Neural cell (in vitro differentiated cells): ENCODE measurements around the gene LETM1. TPM values are rescaled to one million over a fixed set of nuclear protein-coding genes. Genes with fewer than 3 reads are reported as not detected.

Source experiments
- H2AFZ ChIP-seq: fragments of 200-600, 300-800 bp; sonication (generic), shearing (Covaris generic); 2 replicates; pipeline ENCODE4 v1.6.0; 2014; ENCODE audit warnings: low read depth, mild to moderate bottlenecking, antibody characterized with exemption, low read length, moderate library complexity
- H3F3A ChIP-seq: fragments of 200-600 bp; shearing (Covaris generic); 2 replicates; pipeline ENCODE4 v1.6.1; 2016; ENCODE audit warnings: mild to moderate bottlenecking, moderate library complexity, mixed read lengths, antibody characterized with exemption, low read length; ENCODE audit not compliant: insufficient read depth, poor library complexity, severe bottlenecking
- H3K27ac ChIP-seq: fragments of 200-600, 300-800 bp; sonication (generic), shearing (Covaris generic); 2 replicates; pipeline ENCODE4 v1.5.1; 2014; ENCODE audit warnings: mild to moderate bottlenecking, low read length, moderate library complexity
- H3K27me3 ChIP-seq: fragments of 300-800, 200-600 bp; sonication (generic), shearing (Covaris generic); 2 replicates; pipeline ENCODE4 v1.6.0; 2014; ENCODE audit warnings: mild to moderate bottlenecking, low read depth, low read length, moderate library complexity; ENCODE audit not compliant: insufficient read depth
- H3K36me3 ChIP-seq: fragments of 300-800, 200-600 bp; sonication (generic), shearing (Covaris generic); 2 replicates; pipeline ENCODE4 v1.5.1; 2014; ENCODE audit warnings: mild to moderate bottlenecking, antibody characterized with exemption, low read length, moderate library complexity; ENCODE audit not compliant: insufficient read depth
- H3K4me2 ChIP-seq: fragments of 300-800, 200-600 bp; sonication (generic), shearing (Covaris generic); 2 replicates; pipeline ENCODE4 v1.6.0; 2014; ENCODE audit warnings: mild to moderate bottlenecking, low read length
- H3K4me3 ChIP-seq: fragments of 300-800, 200-600 bp; sonication (generic), shearing (Covaris generic); 2 replicates; pipeline ENCODE4 v1.5.1; 2014; ENCODE audit warnings: mild to moderate bottlenecking, low read length, moderate library complexity
- H3K79me2 ChIP-seq: fragments of 200-600 bp; shearing (Covaris generic); replicated peaks from 2 replicates; pipeline ENCODE4 v1.6.0; 2014; ENCODE audit warnings: mild to moderate bottlenecking, low read length, moderate library complexity; ENCODE audit not compliant: insufficient read depth
- H3K9ac ChIP-seq: fragments of 300-800, 200-600 bp; sonication (generic), shearing (Covaris generic); 2 replicates; pipeline ENCODE4 v1.6.1; 2016; ENCODE audit warnings: mild to moderate bottlenecking, low read length, mixed read lengths
- H3K9me2 ChIP-seq: fragments of 200-600 bp; shearing (Covaris generic); 2 replicates; pipeline ENCODE4 v1.6.1; 2016; ENCODE audit warnings: mild to moderate bottlenecking, low read length, mixed read lengths; ENCODE audit not compliant: insufficient read depth
- H3K9me3 ChIP-seq: fragments of 200-600, 300-800 bp; sonication (generic), shearing (Covaris generic); 2 replicates; pipeline ENCODE4 v1.6.1; 2016; ENCODE audit warnings: mild to moderate bottlenecking, mixed run types, low read length, moderate library complexity, mixed read lengths
- H4K20me1 ChIP-seq: fragments of 200-600 bp; shearing (Covaris generic); 2 replicates; pipeline ENCODE4 v1.6.1; 2016; ENCODE audit warnings: mild to moderate bottlenecking, mixed run types; ENCODE audit not compliant: insufficient read depth
- EP300 ChIP-seq: fragments of 450-650 bp; conservative IDR thresholded peaks from 2 replicates; pipeline ENCODE4 v1.6.1; 2014; ENCODE audit warnings: antibody characterized with exemption, mild to moderate bottlenecking, moderate library complexity; ENCODE audit not compliant: poor library complexity, severe bottlenecking
- EZH2 ChIP-seq: fragments of 200-600, 300-800 bp; shearing (Covaris generic), sonication (generic); IDR thresholded peaks from 2 replicates; pipeline ENCODE4 v1.6.1; 2014; ENCODE audit warnings: antibody characterized with exemption, low read length, borderline replicate concordance, mild to moderate bottlenecking; ENCODE audit not compliant: insufficient read depth, poor library complexity, severe bottlenecking
- MXI1 ChIP-seq: fragments of 450-650 bp; conservative IDR thresholded peaks from 2 replicates; pipeline ENCODE4 v1.6.1; 2014; ENCODE audit warnings: antibody characterized with exemption, mild to moderate bottlenecking; ENCODE audit not compliant: poor library complexity, severe bottlenecking
- POLR2AphosphoS5 ChIP-seq: IDR thresholded peaks from 2 replicates; pipeline ENCODE4 v1.6.1; 2012
- RAD21 ChIP-seq: fragments of 450-650 bp; conservative IDR thresholded peaks from 2 replicates; pipeline ENCODE4 v1.6.1; 2014; ENCODE audit warnings: antibody characterized with exemption, mild to moderate bottlenecking, moderate library complexity
- SMC3 ChIP-seq: fragments of 450-650 bp; conservative IDR thresholded peaks from 2 replicates; pipeline ENCODE4 v1.6.1; 2014; ENCODE audit warnings: antibody characterized with exemption, mild to moderate bottlenecking, moderate library complexity; ENCODE audit not compliant: poor library complexity
- TAF1 ChIP-seq: IDR thresholded peaks from 2 replicates; pipeline ENCODE4 v1.6.1; 2012; ENCODE audit warnings: low read depth
- polyA plus RNA-seq: library from polyadenylated mRNA; depleted of rRNA; stranded (reverse); fragments of >200 nt; gene quantifications from 2 replicates; pipeline ENCODE4 v1.2.3, GENCODE V29; 2014
- TF ChIP-seq, protein P1 (sequence below): fragments of 450-650 bp; IDR thresholded peaks from 2 replicates; pipeline ENCODE4 v1.5.1; 2014; ENCODE audit warnings: antibody characterized with exemption, mild to moderate bottlenecking, moderate library complexity; ENCODE audit not compliant: poor library complexity, severe bottlenecking
- TF ChIP-seq, protein P2 (sequence below): IDR thresholded peaks from 2 replicates; pipeline ENCODE4 v1.6.1; 2012; ENCODE audit warnings: borderline replicate concordance

The LETM1 gene
- polyA plus RNA-seq, 1 donor from 2014 or later = 38.9 TPM

DNA sequence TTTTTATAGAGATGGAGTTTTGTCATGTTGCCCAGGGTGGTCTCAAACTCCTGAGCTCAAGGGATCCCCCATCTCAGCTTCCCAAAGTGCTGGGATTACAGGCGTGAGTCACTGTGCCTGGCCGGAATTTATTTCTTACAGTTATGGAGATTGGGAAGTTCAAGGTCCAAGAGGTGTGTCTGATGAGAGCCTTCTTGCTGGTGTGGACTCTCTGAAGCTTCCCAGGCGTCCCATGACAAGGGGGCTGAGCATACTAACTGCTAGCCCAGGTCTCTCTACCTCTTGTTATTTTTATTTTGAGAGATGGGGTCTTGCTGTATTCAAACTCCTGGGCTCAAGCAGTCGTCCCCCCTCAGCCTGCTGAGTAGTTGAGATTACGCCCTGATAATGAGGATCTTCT lies 12.3 kb upstream of the LETM1 start:
- TF ChIP-seq, protein P1, sequence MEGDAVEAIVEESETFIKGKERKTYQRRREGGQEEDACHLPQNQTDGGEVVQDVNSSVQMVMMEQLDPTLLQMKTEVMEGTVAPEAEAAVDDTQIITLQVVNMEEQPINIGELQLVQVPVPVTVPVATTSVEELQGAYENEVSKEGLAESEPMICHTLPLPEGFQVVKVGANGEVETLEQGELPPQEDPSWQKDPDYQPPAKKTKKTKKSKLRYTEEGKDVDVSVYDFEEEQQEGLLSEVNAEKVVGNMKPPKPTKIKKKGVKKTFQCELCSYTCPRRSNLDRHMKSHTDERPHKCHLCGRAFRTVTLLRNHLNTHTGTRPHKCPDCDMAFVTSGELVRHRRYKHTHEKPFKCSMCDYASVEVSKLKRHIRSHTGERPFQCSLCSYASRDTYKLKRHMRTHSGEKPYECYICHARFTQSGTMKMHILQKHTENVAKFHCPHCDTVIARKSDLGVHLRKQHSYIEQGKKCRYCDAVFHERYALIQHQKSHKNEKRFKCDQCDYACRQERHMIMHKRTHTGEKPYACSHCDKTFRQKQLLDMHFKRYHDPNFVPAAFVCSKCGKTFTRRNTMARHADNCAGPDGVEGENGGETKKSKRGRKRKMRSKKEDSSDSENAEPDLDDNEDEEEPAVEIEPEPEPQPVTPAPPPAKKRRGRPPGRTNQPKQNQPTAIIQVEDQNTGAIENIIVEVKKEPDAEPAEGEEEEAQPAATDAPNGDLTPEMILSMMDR = no peak
- TF ChIP-seq TAF1 (no peak), EP300 (no peak), SMC3 (no peak), POLR2AphosphoS5 (no peak), MXI1 (no peak), RAD21 (no peak), EZH2 (no peak)
- TF ChIP-seq, protein P2, sequence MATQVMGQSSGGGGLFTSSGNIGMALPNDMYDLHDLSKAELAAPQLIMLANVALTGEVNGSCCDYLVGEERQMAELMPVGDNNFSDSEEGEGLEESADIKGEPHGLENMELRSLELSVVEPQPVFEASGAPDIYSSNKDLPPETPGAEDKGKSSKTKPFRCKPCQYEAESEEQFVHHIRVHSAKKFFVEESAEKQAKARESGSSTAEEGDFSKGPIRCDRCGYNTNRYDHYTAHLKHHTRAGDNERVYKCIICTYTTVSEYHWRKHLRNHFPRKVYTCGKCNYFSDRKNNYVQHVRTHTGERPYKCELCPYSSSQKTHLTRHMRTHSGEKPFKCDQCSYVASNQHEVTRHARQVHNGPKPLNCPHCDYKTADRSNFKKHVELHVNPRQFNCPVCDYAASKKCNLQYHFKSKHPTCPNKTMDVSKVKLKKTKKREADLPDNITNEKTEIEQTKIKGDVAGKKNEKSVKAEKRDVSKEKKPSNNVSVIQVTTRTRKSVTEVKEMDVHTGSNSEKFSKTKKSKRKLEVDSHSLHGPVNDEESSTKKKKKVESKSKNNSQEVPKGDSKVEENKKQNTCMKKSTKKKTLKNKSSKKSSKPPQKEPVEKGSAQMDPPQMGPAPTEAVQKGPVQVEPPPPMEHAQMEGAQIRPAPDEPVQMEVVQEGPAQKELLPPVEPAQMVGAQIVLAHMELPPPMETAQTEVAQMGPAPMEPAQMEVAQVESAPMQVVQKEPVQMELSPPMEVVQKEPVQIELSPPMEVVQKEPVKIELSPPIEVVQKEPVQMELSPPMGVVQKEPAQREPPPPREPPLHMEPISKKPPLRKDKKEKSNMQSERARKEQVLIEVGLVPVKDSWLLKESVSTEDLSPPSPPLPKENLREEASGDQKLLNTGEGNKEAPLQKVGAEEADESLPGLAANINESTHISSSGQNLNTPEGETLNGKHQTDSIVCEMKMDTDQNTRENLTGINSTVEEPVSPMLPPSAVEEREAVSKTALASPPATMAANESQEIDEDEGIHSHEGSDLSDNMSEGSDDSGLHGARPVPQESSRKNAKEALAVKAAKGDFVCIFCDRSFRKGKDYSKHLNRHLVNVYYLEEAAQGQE = no peak

DNA sequence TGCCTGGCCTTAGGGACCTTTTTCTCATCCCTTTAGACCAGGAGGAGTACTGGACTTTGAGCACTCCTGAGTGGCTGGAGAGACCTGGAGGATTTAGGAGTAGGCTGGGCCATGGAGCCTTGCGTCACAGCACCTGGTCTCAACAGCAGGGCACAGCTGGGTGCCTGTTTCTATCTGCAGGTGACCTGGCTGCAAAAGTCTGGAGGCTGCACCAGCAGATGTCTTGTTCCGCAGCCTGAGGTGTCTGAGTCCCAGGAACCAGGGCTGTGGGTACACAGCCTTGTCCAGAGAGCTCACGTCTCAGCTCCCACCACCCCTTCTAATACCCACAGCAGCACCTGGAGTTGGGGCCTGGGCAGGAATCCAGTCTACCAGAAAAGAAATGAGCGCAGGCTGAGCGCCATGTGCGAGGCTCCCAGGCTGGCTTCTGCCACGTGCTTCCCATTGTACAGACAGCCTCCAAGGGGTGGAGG lies 10.3 kb upstream of the LETM1 start:
- Histone ChIP-seq H3K27ac (no peak overlapping the region), H3K79me2 (no peaks in the 10 kb centered on the region), H3K4me3 (no peak overlapping the region), H2AFZ (no peak overlapping the region), H3K9ac (no peak overlapping the region), H3K9me2 (no peaks in the 10 kb centered on the region), H3K36me3 (no peaks in the 10 kb centered on the region), H3K4me2 (no peak overlapping the region), H3K27me3 (no peaks in the 10 kb centered on the region), H4K20me1 (no peaks in the 10 kb centered on the region), H3F3A (no peaks in the 10 kb centered on the region), H3K9me3 (no peaks in the 10 kb centered on the region)
- TF ChIP-seq EZH2 (no peak), TAF1 (no peak), POLR2AphosphoS5 (no peak), RAD21 (no peak), EP300 (no peak), MXI1 (no peak), SMC3 (no peak)
- TF ChIP-seq, protein P2 = no peak
- TF ChIP-seq, protein P1 = no peak

More for the DNA sequence above, 12.3 kb upstream of the LETM1 start:
- Histone ChIP-seq H3K79me2 (peaks cover 13% of the 10 kb centered on the region), H4K20me1 (peaks cover 6% of the 10 kb centered on the region), H3K9ac (no peak overlapping the region), H3K9me2 (no peaks in the 10 kb centered on the region), H3K9me3 (no peaks in the 10 kb centered on the region), H3K27me3 (no peaks in the 10 kb centered on the region), H2AFZ (no peak overlapping the region), H3K4me2 (no peak overlapping the region), H3K36me3 (no peaks in the 10 kb centered on the region), H3K27ac (no peak overlapping the region), H3K4me3 (no peak overlapping the region), H3F3A (peaks cover 7% of the 10 kb centered on the region)
